NCI-H446 treated with DMSO at 0.1 percent for 48 hours (cell line): ENCODE results near the gene CHST11.
"Not testable (repeated sequence)": the region's sequence is repeated elsewhere in the genome, so short reads cannot be mapped to it uniquely, and the experiment has no call there.

ENCODE experiments used
- DNase-seq: peaks from one replicate; lab custom pipeline; 2025; lab: John Stamatoyannopoulos, UW

Gene CHST11

DNA sequence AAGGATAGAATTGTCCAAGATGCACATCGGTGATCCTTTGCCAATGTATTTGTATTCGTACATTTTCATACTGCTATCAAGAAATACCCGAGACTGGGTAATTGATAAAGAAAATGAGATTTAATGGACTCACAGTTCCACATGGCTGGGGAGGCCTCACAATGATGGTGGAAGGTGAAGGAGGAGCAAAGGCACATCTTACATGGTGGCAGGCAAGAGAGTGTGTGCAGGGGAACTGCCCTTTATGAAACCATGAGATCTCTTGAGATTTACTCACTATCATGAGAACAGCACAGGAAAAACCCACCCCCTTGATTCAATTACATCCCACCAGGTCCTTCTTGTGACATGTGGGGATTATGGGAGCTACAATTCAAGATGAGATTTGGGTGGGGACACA, 107.9 kb downstream of the CHST11 start:
- DNase-seq, result not testable (repeated sequence)

GRCh38 chr12:104565606-104566243, 109.0 kb downstream of the CHST11 start:
- no peak for DNase-seq

DNA sequence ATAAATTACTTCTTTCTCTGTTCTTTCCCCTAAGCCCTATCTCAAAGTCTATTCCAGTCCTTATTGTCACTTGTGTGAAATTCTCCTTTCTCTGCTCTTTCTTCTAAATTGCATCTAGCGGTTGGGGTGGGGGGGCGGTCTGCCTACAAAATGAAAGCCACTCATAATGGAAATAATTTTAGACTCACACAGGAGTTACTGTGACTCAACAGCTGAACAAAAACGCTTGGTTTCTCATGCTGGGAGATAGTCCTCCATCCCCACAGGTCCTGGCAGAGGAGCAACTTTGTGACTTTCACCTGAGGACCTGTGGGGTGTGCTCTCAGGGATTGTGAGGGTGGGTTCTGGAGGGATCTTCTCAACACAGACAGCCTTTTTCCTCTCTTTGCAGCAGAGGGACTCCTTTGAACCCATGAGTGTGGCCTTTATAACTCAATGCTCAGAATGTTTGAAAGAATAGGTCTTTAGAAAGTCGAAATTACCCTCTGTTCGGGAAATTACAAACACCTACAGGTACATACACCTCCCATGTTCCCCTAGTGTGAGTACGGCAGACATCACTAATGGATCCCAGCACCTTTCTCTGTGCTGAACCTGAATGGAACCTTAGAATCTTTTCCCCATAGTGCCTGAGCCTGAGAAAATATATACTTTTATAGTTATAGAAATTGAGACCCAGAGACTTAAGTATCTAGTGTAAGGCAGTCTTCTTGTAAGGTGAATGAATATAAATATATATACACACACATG, 109.7 kb downstream of the CHST11 start:
- DNase-seq, result no peak

DNA sequence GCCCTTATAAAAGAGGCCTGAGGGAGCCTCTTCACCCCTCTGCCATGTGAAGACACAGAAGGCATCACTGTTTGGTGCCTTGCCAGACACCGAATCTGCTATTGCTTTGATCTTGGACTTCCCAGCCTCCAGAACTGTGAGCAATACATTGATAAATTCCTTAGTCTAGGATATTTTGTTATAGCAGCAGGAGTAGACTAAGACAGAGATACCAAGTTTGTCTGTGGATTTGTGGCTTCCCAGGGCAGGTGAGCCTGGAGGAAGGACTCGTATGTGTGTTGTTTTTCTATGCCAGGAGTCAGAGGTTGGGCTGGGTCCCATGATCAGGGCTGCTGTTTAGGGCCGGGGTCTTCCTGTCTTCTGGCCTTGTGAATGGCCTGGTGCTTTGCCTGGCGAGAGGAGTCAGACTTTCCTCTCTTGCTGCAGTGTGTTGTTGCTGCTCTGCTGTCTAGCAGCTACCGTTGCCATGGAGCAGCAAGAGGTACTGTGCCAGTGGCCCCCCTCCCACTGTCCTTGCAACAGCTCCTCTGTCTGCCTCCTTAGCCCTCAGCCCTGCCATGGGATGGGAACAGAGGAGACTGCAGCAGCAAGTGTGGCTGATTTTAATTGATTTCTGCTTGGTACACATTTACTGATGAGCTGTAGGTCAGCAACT, 111.2 kb downstream of the CHST11 start:
- no peak for DNase-seq

DNA sequence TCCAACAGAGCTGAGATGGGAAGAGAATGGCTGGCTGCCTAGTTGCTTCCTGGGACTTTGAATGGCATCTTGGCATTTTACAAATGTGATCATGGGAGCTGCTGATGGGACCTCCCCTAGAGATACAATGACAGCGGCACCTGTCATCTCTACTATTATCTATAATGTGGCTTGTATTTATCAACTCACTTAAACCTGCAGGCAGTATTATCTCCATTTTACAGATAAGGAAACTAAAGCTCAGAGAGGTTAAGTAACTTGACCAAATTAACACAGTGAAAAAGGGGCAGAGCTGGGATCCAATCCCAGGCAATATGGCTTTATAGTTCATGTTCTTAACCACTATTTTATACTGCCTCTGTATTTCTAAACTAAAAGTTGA, 111.7 kb downstream of the CHST11 start:
- no peak for DNase-seq

GRCh38 chr12:104568935-104569334, 112.2 kb downstream of the CHST11 start:
- DNase-seq, result no peak

DNA sequence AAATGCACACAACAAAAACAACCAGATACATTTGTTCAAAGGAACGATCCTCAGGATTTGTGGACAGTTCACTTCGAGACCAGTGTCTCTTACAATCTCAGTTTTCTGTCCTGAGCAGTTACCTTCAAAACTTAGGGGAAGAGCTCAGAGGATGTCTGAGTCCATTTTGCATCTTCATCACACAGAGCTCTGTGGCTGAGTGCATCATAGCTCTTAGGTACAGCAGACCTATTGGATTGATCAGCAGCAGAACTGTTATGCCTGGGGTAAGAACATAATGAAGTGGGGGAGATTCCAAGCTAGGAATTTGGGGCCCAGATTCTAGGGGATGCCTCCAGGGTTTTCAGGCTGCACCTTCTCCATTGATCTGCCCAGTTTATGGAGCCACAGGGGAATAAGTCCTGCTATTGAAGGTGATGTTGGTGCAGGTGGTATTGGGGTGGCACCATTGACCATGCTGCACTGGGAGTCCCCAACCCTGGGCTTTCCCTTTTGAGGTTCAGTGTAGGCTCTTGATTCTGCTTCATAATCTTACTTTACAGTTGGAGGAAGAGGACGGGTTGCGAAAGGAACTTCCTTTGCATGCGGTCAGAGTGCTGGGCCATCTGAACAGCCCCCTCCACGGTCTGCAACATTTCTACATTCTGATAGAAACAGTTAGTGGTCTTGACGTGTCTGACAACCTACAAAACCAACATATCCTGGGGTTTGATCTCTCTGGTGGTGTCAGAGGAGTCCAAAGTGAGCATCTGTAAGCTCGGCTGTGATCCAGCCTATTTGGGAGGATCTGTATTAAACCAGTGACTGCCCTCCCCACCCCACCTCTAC, 112.8 kb downstream of the CHST11 start:
- no peak for DNase-seq

DNA sequence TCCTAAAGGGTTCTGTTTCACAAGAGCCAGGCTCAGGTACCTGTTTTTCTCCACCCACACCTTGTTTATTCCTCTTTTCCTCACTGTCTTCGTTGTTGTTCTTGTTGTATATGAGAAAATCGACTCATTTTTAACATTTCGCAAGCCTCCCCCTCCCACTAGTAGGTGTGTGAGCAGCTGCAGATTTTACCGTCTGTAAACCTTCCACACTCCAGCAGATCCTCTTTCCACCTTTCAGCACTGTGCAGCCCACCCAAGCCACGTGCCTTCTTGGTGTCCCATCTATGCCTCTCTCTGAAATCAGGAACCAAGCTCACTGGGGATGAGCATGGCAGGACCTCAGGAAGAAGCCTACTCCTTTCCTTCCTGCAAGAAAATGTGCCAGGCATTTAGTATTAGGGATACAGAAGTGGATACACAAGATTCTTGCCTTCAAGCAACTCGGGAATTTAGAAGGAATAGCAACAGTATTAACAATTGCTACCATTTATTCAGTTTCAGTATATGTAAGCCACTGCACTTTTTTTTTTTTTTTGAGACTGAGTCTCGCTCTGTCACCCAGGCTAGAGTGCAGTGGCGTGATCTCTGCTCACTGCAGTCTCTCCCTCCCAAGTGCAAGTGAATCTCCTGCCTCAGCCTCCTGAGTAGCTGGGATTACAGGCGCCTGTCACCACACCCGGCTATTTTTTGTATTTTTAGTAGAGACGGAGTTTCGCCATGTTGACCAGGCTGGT, 113.6 kb downstream of the CHST11 start:
- DNase-seq, result no peak

DNA sequence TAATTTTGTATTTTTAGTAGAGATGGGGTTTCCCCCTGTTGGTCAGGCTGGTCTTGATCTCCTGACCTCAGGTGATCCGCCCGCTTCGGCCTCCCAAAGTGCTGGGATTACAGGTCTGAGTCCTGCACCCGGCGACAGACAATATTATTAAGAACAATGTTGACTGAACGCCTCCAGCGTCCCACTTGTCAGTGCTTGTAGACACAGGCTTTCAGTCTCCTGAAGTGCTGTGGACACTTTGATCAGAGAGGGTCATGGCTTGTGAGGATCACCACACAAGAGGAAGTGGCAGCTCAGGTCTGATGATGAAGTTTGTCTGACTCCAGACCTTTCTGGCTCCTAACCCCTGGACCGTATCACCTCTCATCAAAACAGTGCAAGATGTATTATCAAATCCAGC, 114.6 kb downstream of the CHST11 start:
- DNase-seq, result no peak

GRCh38 chr12:104574353-104574752, 117.6 kb downstream of the CHST11 start:
- DNase-seq, result not testable (repeated sequence)

DNA sequence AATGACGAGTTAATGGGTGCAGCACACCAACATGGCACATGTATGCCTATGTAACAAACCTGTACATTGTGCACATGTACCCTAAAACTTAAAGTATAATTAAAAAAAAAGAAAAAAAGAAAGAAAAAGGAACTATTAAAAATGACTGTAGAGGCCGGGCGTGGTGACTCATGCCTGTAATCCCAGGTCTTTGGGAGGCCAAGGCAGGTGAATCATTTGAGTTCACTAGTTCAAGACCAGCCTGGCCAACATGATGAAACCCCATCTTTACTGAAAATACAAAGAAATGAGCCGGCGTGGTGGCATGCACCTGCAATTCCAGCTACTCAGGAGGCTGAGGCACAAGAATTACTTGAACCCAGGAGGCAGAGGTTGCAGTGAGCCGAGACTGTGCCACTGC, 118.0 kb downstream of the CHST11 start:
- DNase-seq, result not testable (repeated sequence)

GRCh38 chr12:104575442-104576186, 118.9 kb downstream of the CHST11 start:
- no peak for DNase-seq

DNA sequence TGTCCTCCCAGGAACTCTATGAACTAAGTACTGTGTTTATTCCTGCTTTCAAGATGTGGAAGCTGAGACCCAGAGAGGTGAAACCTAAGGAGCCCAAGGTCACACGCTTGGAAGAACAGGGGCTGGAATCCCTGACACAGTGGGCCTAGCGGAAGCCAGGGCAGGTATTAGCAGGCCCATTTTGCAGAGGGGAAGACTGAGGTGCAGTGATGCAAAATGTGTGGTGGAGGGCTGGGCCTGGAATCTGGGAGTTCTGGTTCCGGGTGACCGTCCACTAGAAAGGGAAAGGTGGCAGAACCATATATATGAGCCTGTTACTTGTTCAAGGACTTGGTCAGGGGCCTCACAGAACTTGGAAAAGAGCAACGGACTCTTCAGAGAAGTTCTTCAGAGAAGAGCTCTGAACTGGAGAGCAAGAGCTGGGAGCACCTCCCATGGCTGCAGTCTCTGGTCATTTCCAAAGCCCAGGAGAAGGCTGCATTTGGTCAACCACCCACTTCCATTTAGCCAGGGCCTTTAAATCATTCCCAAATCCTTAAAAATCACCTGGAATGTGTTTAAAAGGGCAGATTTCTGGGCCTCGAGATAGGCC, 119.5 kb downstream of the CHST11 start:
- no peak for DNase-seq

GRCh38 chr12:104576980-104577580, 120.3 kb downstream of the CHST11 start:
- DNase-seq, result no peak

DNA sequence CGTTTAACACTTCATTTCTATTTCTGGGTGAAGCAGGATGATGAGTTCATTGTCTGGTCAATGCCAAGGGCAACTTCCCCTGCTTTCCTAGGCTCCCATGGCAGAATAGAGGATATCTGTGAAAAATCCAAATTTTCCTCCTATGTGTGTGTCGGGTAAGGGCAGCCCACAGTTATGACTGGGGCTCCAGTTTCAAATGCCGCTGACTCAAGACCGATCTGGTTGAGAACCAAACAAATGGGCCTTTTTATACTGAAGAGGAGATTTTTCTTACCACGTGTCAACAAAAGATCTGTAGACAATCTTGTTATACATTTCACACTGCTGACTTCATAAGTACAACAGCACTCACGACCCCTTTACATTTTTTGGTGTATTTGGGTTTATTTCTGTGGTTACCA, 120.8 kb downstream of the CHST11 start:
- DNase-seq, result no peak

GRCh38 chr12:104578453-104578852, 121.7 kb downstream of the CHST11 start:
- DNase-seq, result no peak

GRCh38 chr12:104579718-104580495, 123.2 kb downstream of the CHST11 start:
- no peak for DNase-seq

- no peak for DNase-seq
Measured at GRCh38 chr12:104581005-104581570, 124.3 kb downstream of the CHST11 start.

- DNase-seq, result no peak
Measured at GRCh38 chr12:104582739-104583138, 126.0 kb downstream of the CHST11 start.
